ENCODE data around the gene KIF6. TPM values are rescaled to one million over a fixed set of nuclear protein-coding genes. Genes with fewer than 3 reads are reported as not detected.

KIF6 gene
- polyA plus RNA-seq, 3 donors: not detected

- no peaks in the 10 kb centered on the region for H4K20me1 ChIP-seq (ENCODE audit: insufficient read depth, low read length)
- no peak for DNase-seq
- no peak for TF ChIP-seq CTCF (IDR thresholded peaks at IDR 0.05)
- H3K27me3 Mint-ChIP-seq (ENCODE audit: low read depth in 3 of 3): peaks cover 0 to 9% (median 3%) of the 10 kb centered on the region in 3 donors
- H3K9me3 ChIP-seq (replicated peaks in 1 of 2; ENCODE audit: control insufficient read depth in 1 of 2, insufficient read depth in 1 of 2, low read length in 2 of 2): no peaks in the 10 kb centered on the region
- intact Hi-C loops (cut with micrococcal nuclease): no loop called here
- H3K27ac Mint-ChIP-seq: no peak overlapping the region
- no peak overlapping the region for H3K9ac ChIP-seq (ENCODE audit: insufficient read depth, low read length, poor library complexity, severe bottlenecking)
- no peak overlapping the region for H3K4me3 ChIP-seq (replicated peaks in 1 of 3; ENCODE audit: low read depth in 2 of 3, low read length in 3 of 3)
- H3K27ac ChIP-seq (ENCODE audit: low read depth in 1 of 2, low read length in 2 of 2): no peak overlapping the region
- H3K4me3 Mint-ChIP-seq: no peak overlapping the region
- WGBS (ENCODE audit: insufficient coverage): 92% methylated on average over 2 of the region's 3 CpGs
- H3K79me2 ChIP-seq (ENCODE audit: insufficient read depth, low read length): no peaks in the 10 kb centered on the region
- peaks cover 0 to 2% (median 0%) of the 10 kb centered on the region in 7 donors for H3K9me3 Mint-ChIP-seq
- H3K4me1 ChIP-seq (ENCODE audit: control insufficient read depth in 1 of 2, insufficient read depth in 2 of 2, low read length in 2 of 2): no peaks in the 10 kb centered on the region
- H3K36me3 Mint-ChIP-seq: no peaks in the 10 kb centered on the region
- no peaks in the 10 kb centered on the region for H3K4me1 Mint-ChIP-seq
- H3K27me3 ChIP-seq (ENCODE audit: control insufficient read depth in 2 of 2, insufficient read depth in 2 of 2, low read length in 2 of 2): no peaks in the 10 kb centered on the region
- H3K36me3 ChIP-seq (replicated peaks in 1 of 2; ENCODE audit: control insufficient read depth in 1 of 2, insufficient read depth in 2 of 2, low read length in 2 of 2): no peaks in the 10 kb centered on the region
- H3K4me2 ChIP-seq (replicated peaks; ENCODE audit: extremely low read depth, low read length, poor library complexity, severe bottlenecking): no peak overlapping the region
- no peak overlapping the region for H2AFZ ChIP-seq (ENCODE audit: insufficient read depth, low read depth, low read length, poor library complexity, severe bottlenecking)
Measured at GRCh38 chr6:39419607-39420006, 305.6 kb downstream of the KIF6 start.

GRCh38 chr6:39417440-39417839 is 307.8 kb downstream of the KIF6 start:
- Histone ChIP-seq H3K4me1 (ENCODE audit: control insufficient read depth in 1 of 2, insufficient read depth in 2 of 2, low read length in 2 of 2) (no peaks in the 10 kb centered on the region), H3K79me2 (ENCODE audit: insufficient read depth, low read length) (no peaks in the 10 kb centered on the region), H2AFZ (ENCODE audit: insufficient read depth, low read depth, low read length, poor library complexity, severe bottlenecking) (no peak overlapping the region), H3K9me3 (replicated peaks in 1 of 2; ENCODE audit: control insufficient read depth in 1 of 2, insufficient read depth in 1 of 2, low read length in 2 of 2) (no peaks in the 10 kb centered on the region), H3K4me2 (replicated peaks; ENCODE audit: extremely low read depth, low read length, poor library complexity, severe bottlenecking) (no peak overlapping the region), H3K27ac (ENCODE audit: low read depth in 1 of 2, low read length in 2 of 2) (no peak overlapping the region), H3K36me3 (replicated peaks in 1 of 2; ENCODE audit: control insufficient read depth in 1 of 2, insufficient read depth in 2 of 2, low read length in 2 of 2) (no peaks in the 10 kb centered on the region), H3K4me3 (replicated peaks in 1 of 3; ENCODE audit: low read depth in 2 of 3, low read length in 3 of 3) (no peak overlapping the region), H4K20me1 (ENCODE audit: insufficient read depth, low read length) (no peaks in the 10 kb centered on the region), H3K27me3 (ENCODE audit: control insufficient read depth in 2 of 2, insufficient read depth in 2 of 2, low read length in 2 of 2) (no peaks in the 10 kb centered on the region), H3K9ac (ENCODE audit: insufficient read depth, low read length, poor library complexity, severe bottlenecking) (no peak overlapping the region)
- Mint-ChIP-seq H3K27me3 (ENCODE audit: low read depth in 3 of 3) (peaks cover 0 to 9% (median 3%) of the 10 kb centered on the region in 3 donors), H3K9me3 (peaks cover 0 to 2% (median 0%) of the 10 kb centered on the region in 7 donors), H3K4me3 (no peak overlapping the region), H3K27ac (no peak overlapping the region), H3K4me1 (no peaks in the 10 kb centered on the region), H3K36me3 (no peaks in the 10 kb centered on the region)
- WGBS (ENCODE audit: insufficient coverage): no CpG with 5 or more reads among the region's 2 CpGs
- TF ChIP-seq CTCF (IDR thresholded peaks at IDR 0.05): no peak
- intact Hi-C loops (cut with micrococcal nuclease): no loop called here
- DNase-seq: no peak

All from CD14-positive monocyte (primary cell).